SK-N-SH (cell line): Measurements from ENCODE around the gene GSE1. TPM values are rescaled to one million over a fixed set of nuclear protein-coding genes. Genes with fewer than 3 reads are reported as not detected.

ENCODE experiments used
- CTCF ChIA-PET: fragments of 300-600, 350-600 bp; formaldehyde crosslinking; extraction: SDS; loops from one replicate; lab custom pipeline; 2021; lab: Yijun Ruan, JAX
- POLR2A ChIA-PET: fragments of 350-600 bp; sonication (Branson Sonifier 250); formaldehyde crosslinking; extraction: SDS; loops from one replicate; lab custom pipeline; 2020; ENCODE audit warnings: antibody characterized with exemption, inconsistent platforms; lab: Yijun Ruan, JAX
- DNase-seq: peaks from one replicate; pipeline ENCODE4 v3.0.0; 2012
- H2AFZ ChIP-seq: fragments of 200-600 bp; sonication (generic); 2 replicates; pipeline ENCODE4 v1.8.1; 2016; ENCODE audit warnings: antibody characterized with exemption, mild to moderate bottlenecking, low read depth
- H3F3A ChIP-seq: fragments of 200-600 bp; sonication (generic); replicated peaks from 2 replicates; pipeline ENCODE3; 2016; ENCODE audit warnings: antibody characterized with exemption, mild to moderate bottlenecking; ENCODE audit not compliant: insufficient read depth
- H3K27ac ChIP-seq, 2 experiments: fragments of 200-500 bp in 1 of 2; fragments of 200-600 bp in 1 of 2; sonication (Bioruptor generic) in 1 of 2; sonication (generic), shearing (Covaris generic) in 1 of 2; 2 replicates each; pipeline versions ENCODE4 v1.5.1 to v1.6.1; 2014 to 2016; ENCODE audit warnings: low read depth in 2 of 2, inconsistent platforms in 1 of 2, low read length in 1 of 2, mild to moderate bottlenecking in 1 of 2, mixed read lengths in 1 of 2
- H3K27me3 ChIP-seq: fragments of 200-600 bp; sonication (generic), shearing (Covaris generic); 2 replicates; pipeline ENCODE4 v1.6.1; 2016; ENCODE audit warnings: mixed run types; ENCODE audit not compliant: insufficient read depth
- H3K36me3 ChIP-seq, 2 experiments: fragments of 200-500 bp in 1 of 2; fragments of 200-600 bp in 1 of 2; sonication (Bioruptor generic) in 1 of 2; sonication (generic) in 1 of 2; replicated peaks in 1 of 2; 2 replicates each; pipeline versions ENCODE3 to v1.5.1; 2014 to 2016; ENCODE audit warnings: low read length in 1 of 2, mild to moderate bottlenecking in 1 of 2; ENCODE audit not compliant: insufficient read depth in 2 of 2, control insufficient read depth in 1 of 2
- H3K4me1 ChIP-seq, 2 experiments: fragments of 200-500 bp in 1 of 2; fragments of 200-600 bp in 1 of 2; sonication (Bioruptor generic) in 1 of 2; sonication (generic), shearing (Covaris generic) in 1 of 2; 2 replicates each; pipeline versions ENCODE4 v1.5.1 to v1.6.1; 2014 to 2016; ENCODE audit warnings: low read depth in 1 of 2, low read length in 1 of 2, mixed run types in 1 of 2; ENCODE audit not compliant: insufficient read depth in 2 of 2, control insufficient read depth in 1 of 2
- H3K4me2 ChIP-seq: fragments of 200-600 bp; sonication (generic), shearing (Covaris generic); 2 replicates; pipeline ENCODE4 v1.6.1; 2017; ENCODE audit warnings: mixed run types
- H3K4me3 ChIP-seq, 2 experiments: fragments of 200-500 bp in 1 of 2; fragments of 200-600 bp in 1 of 2; sonication (Bioruptor generic) in 1 of 2; sonication (generic), shearing (Covaris generic) in 1 of 2; 2 replicates each; pipeline versions ENCODE4 v1.5.1 to v1.8.1; 2014 to 2016; ENCODE audit warnings: low read depth in 2 of 2, inconsistent platforms in 1 of 2, low read length in 1 of 2, mild to moderate bottlenecking in 1 of 2, mixed read lengths in 1 of 2, moderate library complexity in 1 of 2
- H3K79me2 ChIP-seq: fragments of 200-600 bp; sonication (generic); 2 replicates; pipeline ENCODE4 v1.8.1; 2017; ENCODE audit warnings: mild to moderate bottlenecking; ENCODE audit not compliant: insufficient read depth
- H3K9ac ChIP-seq: fragments of 200-600 bp; sonication (generic); 2 replicates; pipeline ENCODE4 v1.6.1; 2017; ENCODE audit warnings: mixed run types
- H3K9me2 ChIP-seq: fragments of 200-600 bp; sonication (generic); 2 replicates; pipeline ENCODE4 v1.6.1; 2017; ENCODE audit warnings: mixed run types
- H3K9me3 ChIP-seq: fragments of 200-600 bp; sonication (generic); 2 replicates; pipeline ENCODE4 v1.6.1; 2017; ENCODE audit warnings: mixed run types, mild to moderate bottlenecking, moderate library complexity
- H4K20me1 ChIP-seq: fragments of 200-600 bp; sonication (generic); 2 replicates; pipeline ENCODE4 v1.6.1; 2017; ENCODE audit warnings: mild to moderate bottlenecking, mixed run types; ENCODE audit not compliant: insufficient read depth
- CHD2 ChIP-seq: fragments of 150-350 bp; IDR thresholded peaks from 2 replicates; pipeline ENCODE4 v1.6.1; 2018; ENCODE audit warnings: low read length; ENCODE audit not compliant: partially characterized antibody
- CTCF ChIP-seq: fragments of 200-600 bp; sonication (generic); IDR thresholded peaks from 2 replicates; pipeline ENCODE4 v1.6.1; 2017; ENCODE audit warnings: antibody characterized with exemption, mild to moderate bottlenecking, moderate library complexity
- ELF1 ChIP-seq: IDR thresholded peaks from 2 replicates; pipeline ENCODE4 v1.4.0; 2012
- EP300 ChIP-seq, 2 experiments: IDR thresholded peaks; 2 replicates each; pipeline versions ENCODE4 v1.4.0 to v1.6.1; 2012; ENCODE audit warnings: borderline replicate concordance in 1 of 2, low read depth in 1 of 2, low read length in 1 of 2
- GABPA ChIP-seq: IDR thresholded peaks from 2 replicates; pipeline ENCODE4 v1.4.0; 2012; ENCODE audit warnings: low read depth, mild to moderate bottlenecking
- MAX ChIP-seq: IDR thresholded peaks from 2 replicates; pipeline ENCODE4 v1.4.0; 2012; ENCODE audit warnings: low read depth
- MXI1 ChIP-seq: IDR thresholded peaks from 2 replicates; pipeline ENCODE4 v1.6.1; 2012; ENCODE audit warnings: mild to moderate bottlenecking, low read depth, low read length, improper control_type of control experiment
- RFX5 ChIP-seq: IDR thresholded peaks from 2 replicates; pipeline ENCODE4 v1.6.1; 2012; ENCODE audit warnings: mild to moderate bottlenecking, improper control_type of control experiment, low read length
- TCF12 ChIP-seq: IDR thresholded peaks from 2 replicates; pipeline ENCODE4 v1.4.0; 2012
- YY1 ChIP-seq: IDR thresholded peaks from 2 replicates; pipeline ENCODE4 v1.4.0; 2012; ENCODE audit warnings: low read depth, mild to moderate bottlenecking
- WGBS: methylation state at CpG from one replicate; pipeline ENCODE4 v1.1.6; 2017; ENCODE audit warnings: low lambda C conversion rate; 5-methylcytosine and 5-hydroxymethylcytosine counted together
- polyA plus RNA-seq, 3 experiments: library from polyadenylated mRNA; depleted of rRNA; stranded (reverse); fragments of >200 nt; gene quantifications; 2 replicates each; pipeline ENCODE4 v1.2.3, GENCODE V29; 2012
- small RNA-seq, 7 experiments: library from RNA; depleted of rRNA; stranded (forward); fragments of <200 nt; gene quantifications; one replicate each; pipeline ENCODE3, GENCODE V24; 2012
- TF ChIP-seq, protein P1 (sequence below): IDR thresholded peaks from 2 replicates; pipeline ENCODE4 v1.4.0; 2012; ENCODE audit warnings: low read depth, borderline replicate concordance

GSE1 gene
- polyA plus RNA-seq, 1 of the 3 experiments (the other 2 are of a cell fraction), result 26.5 TPM

DNA sequence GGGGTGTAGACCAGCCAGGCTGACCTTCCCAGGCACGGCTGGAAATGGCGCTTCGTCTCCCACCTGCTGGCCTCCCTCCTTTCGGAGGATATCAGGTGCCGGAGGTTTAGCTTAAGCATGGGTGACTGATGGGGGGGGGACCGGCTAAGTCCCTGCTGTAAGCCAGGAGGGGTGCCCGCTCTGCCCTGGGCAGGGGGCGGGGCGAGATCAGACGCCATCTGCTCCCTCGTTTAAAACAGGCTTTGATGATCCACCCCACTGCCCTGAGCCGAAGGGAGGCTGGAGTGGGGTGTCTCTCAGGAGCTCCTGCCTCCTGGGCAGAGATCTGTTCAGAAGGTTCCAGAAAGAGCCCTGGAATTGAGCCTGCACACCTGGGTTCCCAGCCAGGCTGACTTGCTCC lies 111.8 kb downstream of the GSE1 start:
- TF ChIP-seq CHD2 (no peak), EP300 (IDR thresholded peaks at IDR 0.05; ENCODE audit: borderline replicate concordance in 1 of 2, low read depth in 1 of 2, low read length in 1 of 2) (no peak), GABPA (no peak), RFX5 (no peak), TCF12 (no peak), YY1 (no peak), MAX (no peak), MXI1 (no peak), ELF1 (no peak), CTCF (no peak)
- TF ChIP-seq, protein P1, sequence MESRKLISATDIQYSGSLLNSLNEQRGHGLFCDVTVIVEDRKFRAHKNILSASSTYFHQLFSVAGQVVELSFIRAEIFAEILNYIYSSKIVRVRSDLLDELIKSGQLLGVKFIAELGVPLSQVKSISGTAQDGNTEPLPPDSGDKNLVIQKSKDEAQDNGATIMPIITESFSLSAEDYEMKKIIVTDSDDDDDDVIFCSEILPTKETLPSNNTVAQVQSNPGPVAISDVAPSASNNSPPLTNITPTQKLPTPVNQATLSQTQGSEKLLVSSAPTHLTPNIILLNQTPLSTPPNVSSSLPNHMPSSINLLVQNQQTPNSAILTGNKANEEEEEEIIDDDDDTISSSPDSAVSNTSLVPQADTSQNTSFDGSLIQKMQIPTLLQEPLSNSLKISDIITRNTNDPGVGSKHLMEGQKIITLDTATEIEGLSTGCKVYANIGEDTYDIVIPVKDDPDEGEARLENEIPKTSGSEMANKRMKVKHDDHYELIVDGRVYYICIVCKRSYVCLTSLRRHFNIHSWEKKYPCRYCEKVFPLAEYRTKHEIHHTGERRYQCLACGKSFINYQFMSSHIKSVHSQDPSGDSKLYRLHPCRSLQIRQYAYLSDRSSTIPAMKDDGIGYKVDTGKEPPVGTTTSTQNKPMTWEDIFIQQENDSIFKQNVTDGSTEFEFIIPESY, result no peak

More for the DNA sequence above, 111.8 kb downstream of the GSE1 start:
- Histone ChIP-seq H3K27me3 (no peaks in the 10 kb centered on the region), H3K9me2 (no peaks in the 10 kb centered on the region), H3K27ac (no peak overlapping the region), H3K9ac (no peak overlapping the region), H3K79me2 (peaks cover 14% of the 10 kb centered on the region; the same call in 1 of the 2 replicates), H3F3A (peaks cover 10% of the 10 kb centered on the region), H3K4me3 (no peak overlapping the region), H3K4me1 (peaks cover 0 to 10% of the 10 kb centered on the region in 2 experiments; a peak in 1 of 4 replicates), H3K36me3 (no peaks in the 10 kb centered on the region), H2AFZ (no peak overlapping the region), H3K4me2 (no peak overlapping the region), H4K20me1 (peaks cover 5% of the 10 kb centered on the region; the same call in 1 of the 2 replicates), H3K9me3 (no peaks in the 10 kb centered on the region)
- CTCF ChIA-PET, result interaction anchor here (0.5 to 1.2 kb wide), 2 partner anchors 22 to 66 kb away, joined by 3 read pairs; no protein-coding TSS in a partner anchor
- no peak for DNase-seq
- POLR2A ChIA-PET, result no interaction called here
- 94% methylated on average over 5 of the region's 12 CpGs for WGBS

Small RNA genes within 50 kb of the gene (small RNA-seq; reads per million reads assigned to genes)
- gene RN7SL381P, result 0 reads per million in 7 experiments

Other genes with a start within 250 kb of the GSE1 start
- gene GINS2, start 75.6 kb downstream of the GSE1 start, polyA plus RNA-seq (2012; rRNA removed), result 8.4 and 9.0 TPM in 2 replicates
- gene C16orf74, start 137.8 kb downstream of the GSE1 start, polyA plus RNA-seq (2012; rRNA removed), result 15.9 and 27.2 TPM in 2 replicates
- gene EMC8, start 186.2 kb downstream of the GSE1 start, polyA plus RNA-seq (2012; rRNA removed), result 45.9 and 52.9 TPM in 2 replicates
- gene COX4I1, start 186.4 kb downstream of the GSE1 start, polyA plus RNA-seq (2012; rRNA removed), result 1,138 and 1,294 TPM in 2 replicates